Skeletal muscle tissue (tissue), 4 donors: ENCODE data around the gene ENO1. TPM values are rescaled to one million over a fixed set of nuclear protein-coding genes. Genes with fewer than 3 reads are reported as not detected.
"Not testable (repeated sequence)": the region's sequence is repeated elsewhere in the genome, so short reads cannot be mapped to it uniquely, and the experiment has no call there.

Source experiments
- H3K27ac ChIP-seq: one replicate; pipeline ENCODE4 v1.7.0; 2013; ENCODE audit warnings: mild to moderate bottlenecking, low read depth, low read length, inconsistent platforms
- H3K27me3 ChIP-seq, 3 donors: one replicate each; pipeline ENCODE4 v1.7.0; 2013; ENCODE audit warnings: low read length in 3 of 3; ENCODE audit not compliant: control insufficient read depth in 3 of 3, insufficient read depth in 3 of 3
- H3K36me3 ChIP-seq, 3 donors: one replicate each; pipeline ENCODE4 v1.7.0; 2013; ENCODE audit warnings: low read length in 3 of 3; ENCODE audit not compliant: control insufficient read depth in 3 of 3, insufficient read depth in 3 of 3
- H3K4me1 ChIP-seq, 3 donors: one replicate each; pipeline ENCODE4 v1.7.0; 2013; ENCODE audit warnings: low read length in 3 of 3, mild to moderate bottlenecking in 3 of 3; ENCODE audit not compliant: control insufficient read depth in 3 of 3, insufficient read depth in 3 of 3
- H3K4me3 ChIP-seq, 3 donors: one replicate each; pipeline ENCODE4 v1.7.0; 2013; ENCODE audit warnings: low read length in 3 of 3
- H3K9ac ChIP-seq, 3 donors: one replicate each; pipeline ENCODE4 v1.7.0; 2013; ENCODE audit warnings: low read length in 3 of 3, mild to moderate bottlenecking in 3 of 3, moderate library complexity in 2 of 3, low read depth in 1 of 3
- H3K9me3 ChIP-seq, 3 donors: one replicate each; pipeline ENCODE4 v1.7.0; 2013; ENCODE audit warnings: low read length in 3 of 3; ENCODE audit not compliant: control insufficient read depth in 3 of 3
- total RNA-seq: library from RNA; depleted of rRNA; stranded (reverse); fragments of >200 nt; gene quantifications from one replicate; pipeline ENCODE4 v1.2.3, GENCODE V29; 2014
- donor health status: Osteomylitis.

ENO1 gene
- total RNA-seq, 1 donor from 2014 or later, result 320 TPM

DNA sequence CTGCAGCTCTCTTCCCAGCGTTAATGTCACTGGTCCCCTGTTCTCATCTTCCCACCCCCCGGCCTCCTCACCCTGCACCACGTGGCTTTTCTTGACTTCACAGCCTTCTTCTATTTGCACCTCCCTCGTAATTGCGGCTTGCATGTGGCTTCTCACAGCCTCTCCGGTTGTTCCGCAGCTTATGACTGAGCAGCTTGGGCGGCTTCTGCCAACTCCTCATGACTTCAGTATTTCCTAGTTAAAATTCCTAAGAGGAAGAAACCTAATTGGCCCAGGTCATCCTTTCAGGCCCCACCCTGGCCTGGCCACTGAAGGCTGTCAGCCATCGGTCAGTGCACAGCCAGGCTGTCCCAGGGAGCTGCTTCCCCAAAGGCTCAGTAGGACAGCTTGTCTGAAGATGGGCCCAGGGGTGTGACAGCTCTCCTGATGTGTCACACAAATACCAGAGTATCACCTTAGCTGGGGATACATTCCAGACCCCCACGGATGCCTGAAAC lies 52.5 kb downstream of the ENO1 start:
- no peaks in the 10 kb centered on the region for H3K36me3 ChIP-seq
- H3K9ac ChIP-seq, result no peak overlapping the region
- no peaks in the 10 kb centered on the region for H3K27me3 ChIP-seq
- peak overlapping the region in 1 of 3 donors; percentile 4 for H3K4me3 ChIP-seq
- H3K9me3 ChIP-seq, result no peaks in the 10 kb centered on the region
- H3K27ac ChIP-seq, result no peak overlapping the region
- H3K4me1 ChIP-seq, result peaks cover 9 to 16% (median 13%) of the 10 kb centered on the region in 3 donors

DNA sequence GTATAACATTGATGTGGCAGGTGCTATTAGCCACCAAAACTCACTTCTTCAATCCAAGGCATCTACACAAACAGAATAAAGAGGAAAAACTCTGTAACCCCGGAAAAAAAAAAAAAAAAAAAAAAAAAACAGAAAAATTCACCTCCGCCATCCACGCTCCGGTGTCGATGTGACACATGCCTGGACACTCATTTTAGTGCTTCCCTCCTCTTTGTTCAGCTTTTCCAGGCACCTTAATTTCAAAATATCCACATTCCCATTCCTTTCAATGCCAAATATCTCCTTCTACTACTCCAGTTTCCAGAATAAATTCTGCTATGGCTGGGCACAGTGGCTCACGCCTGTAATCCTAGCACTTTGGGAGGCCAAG lies 55.2 kb downstream of the ENO1 start:
- Histone ChIP-seq H3K9ac (no peak overlapping the region), H3K27me3 (no peaks in the 10 kb centered on the region), H3K36me3 (no peaks in the 10 kb centered on the region), H3K4me1 (peaks cover 9 to 16% (median 12%) of the 10 kb centered on the region in 3 donors), H3K9me3 (no peaks in the 10 kb centered on the region), H3K27ac (no peak overlapping the region), H3K4me3 (no peak overlapping the region)

DNA sequence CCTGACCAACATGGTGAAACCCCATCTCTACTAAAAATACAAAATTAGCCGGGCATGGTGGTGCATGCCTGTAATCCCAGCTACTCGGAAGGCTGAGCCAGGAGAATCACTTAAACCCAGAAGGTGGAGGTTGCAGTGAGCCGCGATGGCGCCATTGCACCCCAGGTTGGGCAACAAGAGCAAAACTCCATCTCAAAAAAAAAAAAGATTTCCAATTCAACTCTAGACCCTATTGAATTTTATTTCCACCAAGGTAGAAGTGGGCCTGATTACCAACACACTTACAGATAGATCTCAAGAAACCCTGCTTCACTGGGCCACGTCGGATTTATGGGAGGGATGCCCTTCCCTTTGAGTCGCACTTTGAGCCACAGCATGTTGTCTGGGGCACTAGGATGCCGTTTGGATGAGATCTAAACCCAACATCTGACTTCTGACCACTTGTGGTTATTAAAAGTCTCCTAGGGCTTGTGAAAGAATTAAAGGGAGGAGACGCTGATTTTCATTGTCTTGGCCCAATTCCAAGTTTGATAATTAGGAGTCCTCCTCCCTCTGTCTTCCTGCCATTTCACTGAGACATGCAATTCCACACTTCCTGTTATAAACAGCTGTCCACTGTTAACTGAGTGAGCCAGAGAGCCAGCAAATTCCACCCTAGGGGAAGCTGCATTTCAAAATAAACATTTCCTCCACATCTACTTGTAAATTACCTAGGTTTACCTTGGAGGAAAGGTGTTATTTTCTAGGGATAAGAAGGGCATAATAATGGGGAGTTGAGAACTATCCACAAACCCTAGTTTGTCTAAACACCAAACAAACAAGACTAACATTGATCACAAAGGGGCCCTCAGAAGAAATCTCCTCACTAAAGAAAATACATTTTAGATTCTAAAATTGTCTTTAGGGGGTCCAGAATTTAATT lies 55.9 kb downstream of the ENO1 start:
- Histone ChIP-seq H3K27me3 (no peaks in the 10 kb centered on the region), H3K9me3 (no peaks in the 10 kb centered on the region), H3K36me3 (no peaks in the 10 kb centered on the region), H3K4me3 (peak overlapping the region in 2 of 3 donors; percentile 9), H3K9ac (no peak overlapping the region), H3K27ac (peak overlapping the region; percentile 46), H3K4me1 (peaks cover 9 to 17% (median 14%) of the 10 kb centered on the region in 3 donors)

DNA sequence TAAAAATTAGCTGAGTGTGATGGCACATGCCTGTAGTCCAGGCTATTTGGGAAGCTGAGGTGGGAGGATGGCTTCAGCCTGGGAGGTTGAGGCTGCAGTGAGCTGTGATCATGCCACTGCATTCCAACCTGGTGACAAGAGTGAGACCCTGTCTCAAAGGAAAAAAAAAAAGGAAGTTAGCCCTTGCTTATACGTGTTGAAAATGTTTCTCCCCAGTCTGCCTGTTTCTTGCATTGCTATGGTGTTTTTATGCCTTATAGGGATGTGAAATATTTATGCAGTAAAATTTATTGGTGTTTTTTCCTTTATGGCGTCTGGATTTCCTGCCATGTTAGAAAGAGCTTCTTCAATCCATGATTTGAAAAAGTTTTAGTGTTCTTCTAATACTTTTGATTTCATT lies 57.4 kb downstream of the ENO1 start:
- no peaks in the 10 kb centered on the region for H3K36me3 ChIP-seq
- no peaks in the 10 kb centered on the region for H3K9me3 ChIP-seq
- peaks cover 14 to 20% (median 15%) of the 10 kb centered on the region in 3 donors for H3K4me1 ChIP-seq
- H3K27me3 ChIP-seq, result no peaks in the 10 kb centered on the region
- H3K27ac ChIP-seq, result no peak overlapping the region
- no peak overlapping the region for H3K9ac ChIP-seq
- H3K4me3 ChIP-seq, result no peak overlapping the region

DNA sequence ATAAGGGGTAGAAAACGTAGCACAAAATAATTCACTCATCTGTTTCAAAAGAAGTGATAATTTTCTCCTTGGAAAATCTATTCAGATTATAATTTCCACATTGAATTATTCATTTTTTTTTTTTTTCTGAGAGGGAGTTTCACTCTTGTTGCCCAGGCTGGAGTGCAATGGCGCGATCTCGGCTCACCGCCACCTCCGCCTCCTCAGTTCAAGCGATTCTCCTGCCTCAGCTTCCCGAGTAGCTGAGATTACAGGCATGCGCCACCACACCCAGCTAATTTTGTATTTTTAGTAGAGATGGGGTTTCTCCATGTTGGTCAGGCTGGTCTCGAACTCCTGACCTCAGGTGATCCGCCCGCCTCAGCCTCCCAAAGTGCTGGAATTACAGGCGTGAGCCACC lies 59.7 kb downstream of the ENO1 start:
- peak overlapping the region; percentile 90 for H3K27ac ChIP-seq

DNA sequence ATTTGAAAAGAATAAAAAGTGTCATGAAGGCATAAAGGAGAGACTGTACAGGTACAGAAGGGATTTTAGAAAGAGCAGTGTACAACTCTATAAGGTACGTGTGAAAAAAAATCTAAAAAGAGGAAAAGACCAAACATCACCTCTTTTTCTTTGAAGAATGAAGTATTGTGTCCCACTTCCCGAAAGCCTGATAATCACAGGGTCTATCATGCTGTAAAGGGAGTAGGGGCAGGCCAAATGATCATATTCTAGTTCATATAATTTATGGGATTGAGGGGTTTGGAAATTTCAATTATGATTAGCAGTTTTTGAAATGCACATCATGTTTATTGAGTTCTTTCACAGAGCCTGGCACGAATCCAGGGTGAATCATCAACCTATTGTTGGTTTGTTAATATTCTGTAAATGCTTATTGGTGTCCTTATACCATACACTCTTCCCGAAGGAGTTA lies 60.1 kb downstream of the ENO1 start:
- Histone ChIP-seq H3K4me1 (peaks cover 16 to 35% (median 18%) of the 10 kb centered on the region in 3 donors), H3K4me3 (peak overlapping the region; percentile 71 to 81 (median 78)), H3K36me3 (no peaks in the 10 kb centered on the region), H3K27ac (peak overlapping the region; percentile 90), H3K9ac (peak overlapping the region; percentile 77 to 91 (median 90)), H3K9me3 (no peaks in the 10 kb centered on the region), H3K27me3 (no peaks in the 10 kb centered on the region)

More for the DNA sequence above, 59.7 kb downstream of the ENO1 start:
- H3K9ac ChIP-seq, result peak overlapping the region in 1 of 3 donors; percentile 90
- H3K4me1 ChIP-seq, result peaks cover 16 to 35% (median 18%) of the 10 kb centered on the region in 3 donors
- not testable (repeated sequence) for H3K27me3 ChIP-seq, H3K9me3 ChIP-seq, H3K36me3 ChIP-seq
- peak overlapping the region in 1 of 3 donors; percentile 39 for H3K4me3 ChIP-seq

DNA sequence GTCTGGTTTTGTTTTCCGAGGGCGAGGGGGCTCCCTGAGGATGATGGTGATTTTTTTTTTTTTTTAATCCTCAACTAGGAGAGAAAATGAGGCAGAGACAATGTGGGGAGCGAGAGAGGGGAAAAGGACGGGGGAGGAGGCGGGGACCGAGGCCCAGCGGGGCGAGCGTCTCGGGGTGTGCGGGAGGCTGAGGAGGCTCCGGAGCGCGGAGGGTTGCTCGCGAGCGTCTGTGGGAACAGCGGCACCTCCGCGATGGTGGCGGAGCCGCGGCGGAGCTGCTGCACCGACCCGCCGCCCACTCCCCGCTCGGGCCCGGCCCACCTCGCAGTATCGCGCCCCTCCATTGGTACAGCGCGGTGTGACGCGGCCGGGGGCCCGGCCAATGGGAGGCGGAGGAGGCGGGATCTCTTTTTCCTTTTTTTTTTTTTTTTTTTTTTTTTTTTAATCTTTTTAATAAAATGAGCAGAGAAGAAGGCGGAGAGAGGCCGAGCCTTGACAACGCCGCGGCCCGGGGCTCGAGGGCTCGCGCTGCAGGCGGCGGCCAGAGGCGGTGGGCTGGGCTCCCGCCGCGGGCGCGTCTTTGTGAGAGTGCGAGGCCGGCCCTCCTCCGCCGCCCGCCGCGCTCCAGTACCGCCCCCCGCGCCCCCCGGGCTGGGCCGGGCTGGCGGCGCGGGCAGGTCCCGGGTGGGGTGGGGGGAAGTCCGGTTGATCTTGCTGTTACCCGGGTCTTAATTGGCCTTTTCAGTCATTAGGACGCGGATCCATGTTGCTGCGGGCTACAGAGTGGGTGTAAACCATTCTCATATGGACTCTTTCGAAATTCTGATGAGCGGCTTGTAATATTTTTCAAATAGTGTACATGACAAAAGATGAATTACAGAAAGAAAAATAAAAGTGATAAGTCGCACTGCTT lies 60.8 kb downstream of the ENO1 start, which contains the start of gene RERE:
RERE (minus strand) TSS at position 229 of the 913 bp plus-strand sequence.
- Histone ChIP-seq H3K36me3 (no peaks in the 10 kb centered on the region), H3K4me1 (peaks cover 16 to 30% (median 19%) of the 10 kb centered on the region in 3 donors), H3K27ac (peak within 1 kb of the TSS; percentile 96), H3K9me3 (no peaks in the 10 kb centered on the region), H3K27me3 (no peaks in the 10 kb centered on the region), H3K9ac (peak within 1 kb of the TSS; percentile 98 to 99 (median 98)), H3K4me3 (peak within 1 kb of the TSS; percentile 87 to 90 (median 90))

DNA sequence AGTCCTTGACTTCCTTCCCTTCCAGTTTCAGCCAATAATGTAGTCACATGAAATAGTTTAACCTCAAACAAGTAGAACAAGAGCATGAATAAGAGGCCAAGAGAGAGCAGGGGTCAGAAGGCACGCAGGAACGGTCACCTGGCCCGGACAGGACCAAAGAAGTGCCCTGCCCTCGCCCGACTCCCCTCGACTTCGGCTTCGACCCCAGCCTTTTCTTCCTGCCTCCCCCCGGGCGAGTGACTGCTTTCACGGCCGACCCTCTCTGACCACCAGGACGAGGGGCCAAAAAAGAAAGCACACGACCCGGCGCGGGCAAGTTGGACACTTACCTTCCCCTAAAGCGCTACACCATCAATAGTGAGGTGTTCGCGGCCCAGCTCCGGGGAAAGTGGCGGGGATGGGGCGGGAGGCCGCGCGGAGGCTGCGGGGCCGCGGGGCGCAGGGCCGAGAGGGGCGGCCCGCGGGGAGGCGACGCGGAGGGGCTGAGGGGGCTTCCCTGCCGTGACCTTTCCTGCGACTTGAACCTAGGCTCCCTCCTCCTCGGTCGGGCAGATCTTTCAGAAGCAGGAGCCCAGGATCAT lies 61.6 kb downstream of the ENO1 start:
- H3K4me1 ChIP-seq, result peaks cover 9 to 28% (median 18%) of the 10 kb centered on the region in 3 donors
- H3K9me3 ChIP-seq, result no peaks in the 10 kb centered on the region
- H3K27ac ChIP-seq, result peak overlapping the region; percentile 96
- H3K36me3 ChIP-seq, result no peaks in the 10 kb centered on the region
- no peaks in the 10 kb centered on the region for H3K27me3 ChIP-seq
- peak overlapping the region; percentile 87 to 90 (median 90) for H3K4me3 ChIP-seq
- H3K9ac ChIP-seq, result peak overlapping the region; percentile 98 to 99 (median 98)

DNA sequence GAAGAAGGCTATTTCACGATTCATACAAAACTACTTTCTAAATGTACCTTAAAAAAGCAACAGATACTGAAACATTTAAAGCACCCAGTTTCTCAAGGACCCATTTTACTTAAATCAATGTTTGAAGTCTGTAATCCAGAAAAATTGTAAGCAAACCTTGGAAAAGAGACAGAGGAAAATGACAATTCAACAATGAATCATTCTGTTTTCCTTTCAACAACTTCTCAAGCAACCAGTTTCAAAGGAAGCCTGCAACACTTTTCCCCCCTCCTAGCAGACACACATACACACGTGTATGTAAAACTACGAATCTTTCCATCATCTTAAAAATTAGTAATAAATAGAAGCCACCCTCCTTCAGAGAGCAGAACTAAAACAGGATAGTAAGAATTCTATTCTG lies 62.2 kb downstream of the ENO1 start:
- peaks cover 9 to 28% (median 18%) of the 10 kb centered on the region in 3 donors for H3K4me1 ChIP-seq

More for the DNA sequence above, 62.2 kb downstream of the ENO1 start:
- Histone ChIP-seq H3K4me3 (peak overlapping the region; percentile 87 to 90 (median 90)), H3K36me3 (no peaks in the 10 kb centered on the region), H3K9ac (peak overlapping the region; percentile 98 to 99 (median 98)), H3K27ac (peak overlapping the region; percentile 96), H3K9me3 (no peaks in the 10 kb centered on the region), H3K27me3 (no peaks in the 10 kb centered on the region)
